ENCODE data around the gene TREH. TPM values are rescaled to one million over a fixed set of nuclear protein-coding genes. Genes with fewer than 3 reads are reported as not detected.

TREH gene
- total RNA-seq, 1 experiment from 2014 or later = 0.15 TPM

- Histone ChIP-seq H3K36me3 (ENCODE audit: control insufficient read depth in 1 of 2, insufficient read depth in 2 of 2, low read length in 2 of 2) (no peaks in the 10 kb centered on the region), H3K4me2 (ENCODE audit: low read length) (no peak overlapping the region), H3K4me3 (replicated peaks in 1 of 2; ENCODE audit: low read depth in 1 of 2, low read length in 2 of 2) (no peak overlapping the region), H3K9ac (ENCODE audit: low read length) (no peak overlapping the region), H3K4me1 (ENCODE audit: control insufficient read depth in 1 of 2, insufficient read depth in 2 of 2, low read length in 2 of 2) (peaks cover 0 to 17% of the 10 kb centered on the region in 2 experiments; a peak in 2 of 4 replicates), H3K9me2 (ENCODE audit: insufficient read depth) (no peaks in the 10 kb centered on the region), H3K79me2 (ENCODE audit: insufficient read depth, low read length) (no peaks in the 10 kb centered on the region), H3K27ac (ENCODE audit: low read depth, low read length) (no peak overlapping the region), H4K20me1 (ENCODE audit: insufficient read depth) (no peaks in the 10 kb centered on the region), H2AFZ (ENCODE audit: low read depth, low read length, poor library complexity, severe bottlenecking) (peak overlapping the region; percentile 56), H3K27me3 (ENCODE audit: insufficient read depth, low read length) (no peaks in the 10 kb centered on the region), H3K9me3 (ENCODE audit: control insufficient read depth in 1 of 2, insufficient read depth in 1 of 2, low read depth in 1 of 2, low read length in 2 of 2) (no peaks in the 10 kb centered on the region)
- no TSS peak for BruUV-seq (replicated peaks)
- CTCF ChIA-PET = interaction anchor here (2.7 kb wide), 1 partner anchor 10 kb away, joined by 13 read pairs; no protein-coding TSS in a partner anchor
- DNase-seq (ENCODE audit: low read depth, low spot score) = no peak
- intact Hi-C loops (cut with micrococcal nuclease) = loop anchor here (10.0 kb wide), 1 partner anchor 545 kb away; the partner anchor contains the start of gene SCN4B
- TF ChIP-seq YY1 (IDR thresholded peaks at IDR 0.05; ENCODE audit: extremely low read depth, insufficient replicate concordance, low read depth, low read length) (no peak), ZFX (IDR thresholded peaks at IDR 0.05) (no peak)
- POLR2A ChIA-PET = interaction anchor here (1.5 kb wide), 1 partner anchor 93 kb away, joined by 5 read pairs; no protein-coding TSS in a partner anchor
- RAD21 ChIA-PET (ENCODE audit: low non-redundant PET in 1 of 2, low total read pairs in 2 of 2, uncharacterized antibody in 2 of 2, unreplicated experiment in 2 of 2) = no interaction called here
- peak; percentile 43 for ATAC-seq
Measured at GRCh38 chr11:118699506-118700220, 20.2 kb upstream of the TREH start.

- CTCF ChIA-PET = interaction anchor here (0.5 to 2.7 kb wide), 2 partner anchors 8 to 829 kb away, joined by 3 to 13 read pairs; no protein-coding TSS in a partner anchor
- TF ChIP-seq CEBPB (IDR thresholded peaks at IDR 0.05; ENCODE audit: low read depth) = no peak
- TF ChIP-seq EZH2phosphoT487 (IDR thresholded peaks at IDR 0.05; ENCODE audit: borderline replicate concordance) = no peak
- TF ChIP-seq ZBTB33 (IDR thresholded peaks at IDR 0.05; ENCODE audit: extremely low read depth, insufficient replicate concordance, low read length) = no peak
- no peak for TF ChIP-seq FOSL1 (IDR thresholded peaks at IDR 0.05; ENCODE audit: low read depth)
- TF ChIP-seq YY1 (IDR thresholded peaks at IDR 0.05; ENCODE audit: extremely low read depth, insufficient replicate concordance, low read depth, low read length) = no peak
- no peak for TF ChIP-seq EGR1 (IDR thresholded peaks at IDR 0.05; ENCODE audit: low read depth)
- no peak for TF ChIP-seq JUND (IDR thresholded peaks at IDR 0.05)
- TF ChIP-seq EZH2 (IDR thresholded peaks at IDR 0.05) = no peak
- no peak for TF ChIP-seq TCF7L2 (IDR thresholded peaks at IDR 0.05; ENCODE audit: borderline replicate concordance, extremely low read depth, insufficient read depth, insufficient read length)
- TF ChIP-seq SP1 (IDR thresholded peaks at IDR 0.05; ENCODE audit: low read depth) = no peak
- TF ChIP-seq CBX3 (IDR thresholded peaks at IDR 0.05; ENCODE audit: low read depth) = no peak
- TF ChIP-seq SIN3A (IDR thresholded peaks at IDR 0.05; ENCODE audit: low read depth) = no peak
- TF ChIP-seq ZNF274 (IDR thresholded peaks at IDR 0.05; ENCODE audit: low read depth, low read length) = no peak
- no peak for TF ChIP-seq CTCF (IDR thresholded peaks at IDR 0.05 in 2 of 3, conservative IDR thresholded peaks at IDR 0.05 in 1 of 3; ENCODE audit: borderline replicate concordance in 1 of 3, insufficient read depth in 1 of 3, low read depth in 2 of 3, low read length in 2 of 3)
- no peak for TF ChIP-seq ZFX (IDR thresholded peaks at IDR 0.05)
Measured at GRCh38 chr11:118697346-118697745, 17.9 kb upstream of the TREH start.

More at GRCh38 chr11:118697346-118697745, 17.9 kb upstream of the TREH start:
- H3K9ac ChIP-seq (ENCODE audit: low read length) = no peak overlapping the region
- H3K9me3 ChIP-seq (ENCODE audit: control insufficient read depth in 1 of 2, insufficient read depth in 1 of 2, low read depth in 1 of 2, low read length in 2 of 2) = no peaks in the 10 kb centered on the region
- no peak overlapping the region for H3K4me2 ChIP-seq (ENCODE audit: low read length)
- ChIA-PET RAD21 (ENCODE audit: low non-redundant PET in 1 of 2, low total read pairs in 2 of 2, uncharacterized antibody in 2 of 2, unreplicated experiment in 2 of 2) (no interaction called here), POLR2A (no interaction called here)
- no peaks in the 10 kb centered on the region for H3K27me3 ChIP-seq (ENCODE audit: insufficient read depth, low read length)
- peaks cover 0 to 18% of the 10 kb centered on the region in 2 experiments; a peak in 2 of 4 replicates for H3K4me1 ChIP-seq (ENCODE audit: control insufficient read depth in 1 of 2, insufficient read depth in 2 of 2, low read length in 2 of 2)
- ATAC-seq (no peak), DNase-seq (ENCODE audit: low read depth, low spot score) (no peak)
- no peaks in the 10 kb centered on the region for H3K36me3 ChIP-seq (ENCODE audit: control insufficient read depth in 1 of 2, insufficient read depth in 2 of 2, low read length in 2 of 2)
- intact Hi-C loops (cut with micrococcal nuclease) = loop anchor here (10.0 kb wide), 1 partner anchor 543 kb away; the partner anchor contains the start of gene SCN4B
- no peak overlapping the region for H3K4me3 ChIP-seq (replicated peaks in 1 of 2; ENCODE audit: low read depth in 1 of 2, low read length in 2 of 2)
- no peaks in the 10 kb centered on the region for H3K79me2 ChIP-seq (ENCODE audit: insufficient read depth, low read length)
- no peak overlapping the region for H3K27ac ChIP-seq (ENCODE audit: low read depth, low read length)
- no peak overlapping the region for H2AFZ ChIP-seq (ENCODE audit: low read depth, low read length, poor library complexity, severe bottlenecking)
- H4K20me1 ChIP-seq (ENCODE audit: insufficient read depth) = no peaks in the 10 kb centered on the region
- no TSS peak for BruUV-seq (replicated peaks)
- no peaks in the 10 kb centered on the region for H3K9me2 ChIP-seq (ENCODE audit: insufficient read depth)
